HG02970 (cell line): Measurements from ENCODE around the gene DMKN.

Experiments
- ATAC-seq: cut with Tn5 transposase; IDR thresholded peaks from one replicate; pipeline ENCODE4 v1.9.1; 2021; ENCODE audit warnings: mild to moderate bottlenecking, moderate library complexity, moderate number of reproducible peaks; ENCODE audit not compliant: unreplicated experiment, low FRiP score

The DMKN gene

DNA sequence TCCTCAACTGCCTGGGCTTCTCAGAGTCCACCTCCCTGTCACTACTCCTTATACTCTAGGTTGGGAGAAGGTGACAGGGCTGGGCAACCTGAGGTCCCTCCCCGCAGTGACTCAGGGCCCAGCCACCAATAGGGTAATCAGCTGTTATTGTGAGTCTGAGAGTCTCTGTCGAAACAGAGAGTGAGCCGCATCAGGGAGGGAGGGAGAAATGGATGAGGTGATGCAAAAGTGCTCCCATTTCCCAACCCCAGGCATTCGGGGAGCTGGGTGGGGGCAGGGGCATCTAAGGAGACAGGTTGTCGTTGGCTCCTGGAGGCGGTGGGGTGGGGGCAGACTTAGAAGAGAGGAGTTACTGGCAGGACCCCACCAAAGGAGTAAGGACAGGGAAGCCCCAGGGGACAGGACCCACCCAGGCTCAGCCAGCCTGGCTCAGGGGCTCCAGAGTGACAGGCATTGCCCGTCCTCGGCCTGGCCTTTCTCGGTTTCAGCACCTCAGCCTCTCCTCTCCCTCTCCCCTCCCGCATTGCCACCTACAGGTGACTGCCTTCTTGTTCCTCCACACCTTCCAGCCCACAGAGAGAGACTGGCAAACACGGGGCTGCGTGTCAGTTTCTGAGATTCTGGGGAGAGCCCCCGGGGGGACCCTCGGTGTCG is at the start of gene DMKN:
DMKN (minus strand) TSS at position 22 of the 654 bp plus-strand sequence. CDS start 174 bp downstream, outside the sequence.
- ATAC-seq, result no peak

DNA sequence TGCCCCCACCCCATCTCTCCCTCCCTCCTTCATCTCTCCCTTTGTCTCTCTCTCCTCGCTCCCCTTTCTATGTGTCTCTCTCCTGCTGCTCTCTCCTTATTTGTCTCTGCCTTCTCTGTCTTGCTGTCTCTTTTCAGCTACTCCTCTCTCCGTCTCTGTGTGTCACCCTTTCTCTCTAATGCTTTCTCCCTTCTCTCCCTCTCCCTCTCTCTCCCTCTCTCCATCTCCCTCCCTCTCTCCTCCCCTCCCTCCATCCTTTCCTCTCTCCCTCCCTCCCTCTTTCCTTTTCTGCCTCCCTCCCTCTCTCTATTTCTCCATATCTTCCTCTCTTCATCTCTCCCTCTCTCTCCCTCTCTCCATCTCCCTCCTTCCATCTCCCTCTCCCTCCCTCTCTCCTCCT is 49.3 kb upstream of the DMKN start:
- ATAC-seq, result no peak

GRCh38 chr19:35562336-35562735 is 48.9 kb upstream of the DMKN start:
- ATAC-seq, result no peak

- no peak for ATAC-seq
Measured at GRCh38 chr19:35561436-35561835, 48.0 kb upstream of the DMKN start.

- ATAC-seq, result no peak
Measured at GRCh38 chr19:35560677-35561076, 47.2 kb upstream of the DMKN start.

- ATAC-seq, result no peak
Measured at GRCh38 chr19:35560271-35560670, 46.8 kb upstream of the DMKN start.

GRCh38 chr19:35559781-35560180 is 46.3 kb upstream of the DMKN start:
- ATAC-seq, result no peak

- no peak for ATAC-seq
Measured at GRCh38 chr19:35559281-35559659, 45.8 kb upstream of the DMKN start.

DNA sequence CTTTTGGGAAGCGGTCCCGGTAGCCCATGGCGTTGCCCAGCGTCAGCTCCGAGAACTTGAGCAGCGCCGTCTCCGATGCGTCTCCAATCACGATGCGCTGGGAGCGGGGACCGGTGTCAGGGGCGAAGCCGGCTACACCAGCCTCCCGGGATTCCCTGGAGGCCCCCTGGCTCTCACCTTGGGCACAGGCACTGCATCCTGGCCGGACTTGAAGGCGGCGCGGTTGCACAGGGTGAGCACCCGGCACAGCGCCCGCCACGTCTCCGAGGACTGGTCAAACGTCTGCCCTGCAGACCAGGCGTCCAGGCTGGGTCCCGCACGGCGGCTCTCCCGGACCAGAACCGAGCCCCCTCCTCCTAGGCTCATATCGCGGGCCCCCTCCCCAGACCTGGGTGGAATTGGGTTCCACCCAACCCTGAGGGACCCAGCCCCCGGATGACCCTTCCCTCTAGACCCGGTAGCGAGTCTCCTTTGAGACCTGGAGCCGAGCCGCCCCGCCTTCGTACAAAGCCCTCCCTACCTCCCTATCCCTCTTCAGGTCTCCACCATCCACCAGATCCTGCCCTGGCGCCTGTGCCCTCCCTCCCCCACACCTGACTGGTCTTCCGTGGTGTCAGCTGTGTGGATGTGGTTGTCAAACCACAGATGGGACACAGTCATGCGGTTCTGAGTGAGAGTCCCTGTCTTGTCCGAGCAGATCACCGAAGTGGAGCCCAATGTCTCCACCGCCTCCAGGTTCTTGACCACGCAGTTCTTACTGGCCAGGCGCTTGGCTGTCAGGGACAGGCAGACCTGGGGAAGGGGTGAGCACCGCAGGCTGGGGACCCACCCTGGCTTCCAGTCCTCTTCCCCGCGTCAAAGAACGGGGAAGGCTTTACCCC is 45.2 kb upstream of the DMKN start:
- ATAC-seq, result no peak

DNA sequence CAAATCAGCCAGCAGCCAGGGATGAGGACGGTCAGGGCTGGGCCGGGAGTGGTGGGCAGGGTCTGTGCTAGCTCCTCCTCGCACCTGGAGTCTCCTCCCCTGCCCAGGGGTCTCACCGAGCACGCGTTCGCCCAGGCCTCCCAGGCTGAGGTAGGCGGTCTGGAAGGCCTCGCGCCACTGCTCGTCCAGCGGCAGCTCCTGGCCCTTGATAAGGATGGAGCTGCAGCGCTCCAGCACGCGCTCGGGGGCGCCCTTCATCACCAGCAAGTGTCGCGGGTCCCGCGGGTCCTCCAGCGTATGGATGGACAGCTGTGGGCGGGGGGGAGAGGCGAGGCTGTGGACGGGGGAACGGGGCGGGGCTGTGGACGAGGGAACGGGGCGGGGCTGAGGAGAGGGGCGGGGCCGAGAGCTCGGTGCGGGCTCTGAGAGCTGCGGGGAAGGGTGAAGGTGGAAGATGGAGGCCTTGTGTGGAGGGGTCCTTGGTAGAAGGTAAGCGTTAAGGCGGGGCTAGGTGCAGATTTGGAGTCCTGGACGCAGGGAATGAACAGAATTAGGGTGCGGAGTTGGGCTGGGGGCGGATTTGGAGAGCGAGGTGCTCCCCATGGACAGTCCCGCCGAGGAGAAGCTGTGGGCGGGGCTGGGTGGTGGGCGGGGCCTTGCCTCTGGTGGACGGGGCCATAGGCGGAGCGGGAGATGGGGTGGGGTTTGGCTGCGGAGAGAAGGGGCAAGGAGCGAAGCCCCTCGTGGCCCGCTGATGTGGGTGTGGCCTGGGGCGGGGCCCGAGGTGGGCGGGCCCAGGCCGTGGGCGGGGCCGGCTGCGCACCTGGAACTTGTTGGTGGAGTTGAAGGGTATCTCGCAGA is 44.3 kb upstream of the DMKN start:
- no peak for ATAC-seq

DNA sequence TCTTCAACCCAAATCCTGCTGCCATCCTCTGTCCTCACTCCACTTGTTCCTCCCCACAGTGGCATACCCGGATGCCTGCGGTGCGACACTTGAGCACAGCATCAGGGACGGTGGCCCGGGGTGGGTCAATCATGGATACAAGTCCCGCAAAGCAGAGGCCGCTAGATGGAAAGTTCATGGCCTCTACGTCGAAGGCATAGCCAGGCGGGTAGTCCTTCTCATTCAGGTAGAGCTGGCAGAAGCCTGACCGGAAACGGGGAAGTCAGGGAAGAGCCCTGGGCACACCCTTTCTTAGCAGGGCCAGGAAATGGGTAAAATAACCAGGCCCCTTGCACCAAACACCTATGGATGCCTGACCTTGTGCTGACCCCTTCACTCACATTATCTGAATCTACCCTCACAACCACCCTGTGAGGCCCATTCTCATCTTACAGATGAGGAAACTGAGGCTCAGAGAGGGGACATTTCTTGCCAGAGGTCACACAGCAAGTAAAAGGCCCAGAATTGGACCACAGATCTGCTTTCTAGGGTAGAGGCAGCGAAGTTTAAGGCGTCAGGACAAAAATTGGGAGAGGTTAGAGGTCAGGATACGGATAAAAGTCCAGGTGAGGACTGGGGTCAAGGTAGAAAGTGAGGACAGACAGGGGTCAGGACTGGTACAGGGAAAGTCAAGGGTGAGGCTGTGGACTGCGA is 43.5 kb upstream of the DMKN start:
- no peak for ATAC-seq

- ATAC-seq, result no peak
Measured at GRCh38 chr19:35556025-35556590, 42.7 kb upstream of the DMKN start.

DNA sequence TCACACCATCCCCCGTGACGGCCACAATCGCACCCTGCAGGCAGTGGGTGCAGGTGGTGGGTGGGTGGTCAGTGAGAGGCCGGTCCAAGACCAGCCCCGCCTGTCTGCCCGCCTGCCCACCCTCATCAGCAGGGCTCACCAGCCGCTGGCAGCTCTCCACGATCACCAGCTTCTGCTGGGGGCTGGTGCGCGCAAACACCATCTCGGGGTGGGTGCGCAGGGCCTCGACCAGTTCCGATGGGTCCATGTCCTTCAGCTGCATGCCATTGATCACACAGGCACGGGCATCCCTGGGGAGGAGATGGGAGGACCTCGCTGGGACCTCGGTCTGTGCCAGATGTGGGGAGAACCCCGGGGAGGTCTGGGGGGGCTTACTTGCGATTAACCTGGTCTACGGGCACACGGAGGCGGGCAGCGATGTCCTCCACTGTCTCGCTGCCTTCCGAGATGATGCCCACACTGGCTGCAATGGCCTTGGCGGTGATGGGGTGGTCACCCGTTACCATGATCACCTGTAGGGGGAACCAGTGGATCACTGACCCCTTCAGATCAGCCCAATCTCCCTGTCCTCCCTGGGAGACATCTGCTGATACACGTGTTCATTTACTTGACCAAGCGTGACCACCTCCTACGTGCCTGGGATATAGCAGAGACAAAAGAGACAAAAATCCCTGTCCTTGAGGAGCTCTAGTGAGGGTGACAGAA is 42.0 kb upstream of the DMKN start:
- ATAC-seq, result no peak

GRCh38 chr19:35554076-35554475 is 40.6 kb upstream of the DMKN start:
- no peak for ATAC-seq

- no peak for ATAC-seq
Measured at GRCh38 chr19:35553385-35554000, 40.0 kb upstream of the DMKN start.

- no peak for ATAC-seq
Measured at GRCh38 chr19:35552534-35553384, 39.3 kb upstream of the DMKN start.

DNA sequence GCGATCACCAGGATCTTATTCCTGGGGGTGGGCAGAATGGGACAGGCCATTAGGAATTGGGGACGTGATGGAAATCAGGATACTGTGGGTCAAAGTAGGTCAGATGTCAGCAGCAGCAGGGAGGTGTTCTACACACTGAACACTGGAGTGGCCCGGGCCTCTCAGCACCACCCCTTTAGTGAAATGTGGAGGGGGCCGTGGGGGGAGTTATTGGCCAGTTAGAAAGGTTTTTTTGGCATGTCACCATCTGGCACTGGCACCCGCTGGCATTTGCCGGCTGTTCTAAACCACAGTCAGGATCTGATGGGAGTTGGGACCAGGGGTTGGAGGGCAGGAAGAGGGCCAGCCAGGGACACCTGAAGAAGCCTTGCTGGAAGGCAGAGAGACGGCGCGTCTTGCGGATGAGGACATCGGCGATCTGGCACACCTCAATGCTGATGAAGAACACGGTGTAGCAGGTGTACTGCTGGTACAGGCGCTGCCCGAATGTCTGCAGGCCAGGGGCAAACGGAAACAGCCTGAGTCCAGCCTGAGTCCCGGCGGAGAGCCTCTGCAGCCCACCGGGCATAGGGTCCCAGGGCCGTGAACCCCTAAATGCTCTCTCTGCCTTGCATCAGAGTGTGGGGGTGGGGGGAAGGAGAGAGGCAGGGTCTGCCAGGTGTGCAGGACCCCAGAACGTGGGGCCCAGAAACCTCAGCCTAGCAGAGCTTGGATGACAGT is 37.8 kb upstream of the DMKN start:
- ATAC-seq, result no peak
